ENCODE measurements around the gene ITM2C.

ITM2C gene

GRCh38 chr2:230843132-230843531 lies 21.6 kb upstream of the ITM2C start:
- DNase-seq: no peak
- H3K14ac ChIP-seq (ENCODE audit: low read length): no peak overlapping the region
- H2BK5ac ChIP-seq (ENCODE audit: low read depth, low read length, poor library complexity): no peak overlapping the region
- no peak overlapping the region for H3K27ac ChIP-seq (ENCODE audit: low read depth, low read length)
- H2AK5ac ChIP-seq (ENCODE audit: low read length): no peak overlapping the region
- no peak overlapping the region for H3K23ac ChIP-seq (ENCODE audit: low read length)
- H3K36me3 ChIP-seq (ENCODE audit: control insufficient read depth in 1 of 2, insufficient read depth in 2 of 2, low read length in 2 of 2): no peaks in the 10 kb centered on the region
- no peak overlapping the region for H2BK12ac ChIP-seq (ENCODE audit: low read length)
- H2BK120ac ChIP-seq (ENCODE audit: insufficient read depth, low read length, poor library complexity): no peak overlapping the region
- no peaks in the 10 kb centered on the region for H3K4me1 ChIP-seq (ENCODE audit: control insufficient read depth in 1 of 2, insufficient read depth in 2 of 2, low read length in 2 of 2)
- no peak overlapping the region for H3K4ac ChIP-seq (ENCODE audit: low read depth, low read length)
- no peak overlapping the region for H4K12ac ChIP-seq (ENCODE audit: low read depth, low read length)
- no peak overlapping the region for H4K8ac ChIP-seq (ENCODE audit: low read depth, low read length)
- no peak overlapping the region for H3K18ac ChIP-seq (ENCODE audit: low read length)
- H2AFZ ChIP-seq (ENCODE audit: insufficient read depth, low read length, poor library complexity): no peak overlapping the region
- H3K9ac ChIP-seq (ENCODE audit: low read length): no peak overlapping the region
- no peaks in the 10 kb centered on the region for H3K9me3 ChIP-seq (ENCODE audit: insufficient read depth, low read depth, low read length)
- no peak overlapping the region for H3K4me3 ChIP-seq (ENCODE audit: low read depth, low read length)
- no peak overlapping the region for H4K91ac ChIP-seq (ENCODE audit: low read depth, low read length)
- H3K79me2 ChIP-seq (ENCODE audit: control insufficient read depth, insufficient read depth, low read length, poor library complexity): no peaks in the 10 kb centered on the region
- no peaks in the 10 kb centered on the region for H3K79me1 ChIP-seq (ENCODE audit: low read length)
- no peaks in the 10 kb centered on the region for H3K27me3 ChIP-seq (ENCODE audit: insufficient read depth, low read length)
- no CpG with 5 or more reads among the region's 4 CpGs for WGBS (ENCODE audit: extremely low coverage, insufficient coverage, insufficient read length)
- no peak overlapping the region for H3K4me2 ChIP-seq (ENCODE audit: low read length)

- no CpG with 5 or more reads among the region's 6 CpGs for WGBS (ENCODE audit: extremely low coverage, insufficient coverage, insufficient read length)
- H3K14ac ChIP-seq (ENCODE audit: low read length): no peak overlapping the region
- no peak for DNase-seq
- no peak overlapping the region for H3K4me2 ChIP-seq (ENCODE audit: low read length)
- H3K36me3 ChIP-seq (ENCODE audit: control insufficient read depth in 1 of 2, insufficient read depth in 2 of 2, low read length in 2 of 2): no peaks in the 10 kb centered on the region
- H3K9ac ChIP-seq (ENCODE audit: low read length): no peak overlapping the region
- no peak overlapping the region for H2AFZ ChIP-seq (ENCODE audit: insufficient read depth, low read length, poor library complexity)
- no peak overlapping the region for H3K4ac ChIP-seq (ENCODE audit: low read depth, low read length)
- no peak overlapping the region for H3K18ac ChIP-seq (ENCODE audit: low read length)
- H3K4me3 ChIP-seq (ENCODE audit: low read depth, low read length): no peak overlapping the region
- H2BK120ac ChIP-seq (ENCODE audit: insufficient read depth, low read length, poor library complexity): no peak overlapping the region
- H3K9me3 ChIP-seq (ENCODE audit: insufficient read depth, low read depth, low read length): no peaks in the 10 kb centered on the region
- no peaks in the 10 kb centered on the region for H3K79me2 ChIP-seq (ENCODE audit: control insufficient read depth, insufficient read depth, low read length, poor library complexity)
- H3K79me1 ChIP-seq (ENCODE audit: low read length): no peaks in the 10 kb centered on the region
- no peaks in the 10 kb centered on the region for H3K27me3 ChIP-seq (ENCODE audit: insufficient read depth, low read length)
- H4K12ac ChIP-seq (ENCODE audit: low read depth, low read length): no peak overlapping the region
- H2BK5ac ChIP-seq (ENCODE audit: low read depth, low read length, poor library complexity): no peak overlapping the region
- no peak overlapping the region for H2BK12ac ChIP-seq (ENCODE audit: low read length)
- no peaks in the 10 kb centered on the region for H3K4me1 ChIP-seq (ENCODE audit: control insufficient read depth in 1 of 2, insufficient read depth in 2 of 2, low read length in 2 of 2)
- no peak overlapping the region for H3K23ac ChIP-seq (ENCODE audit: low read length)
- H2AK5ac ChIP-seq (ENCODE audit: low read length): no peak overlapping the region
- H3K27ac ChIP-seq (ENCODE audit: low read depth, low read length): no peak overlapping the region
- no peak overlapping the region for H4K91ac ChIP-seq (ENCODE audit: low read depth, low read length)
- no peak overlapping the region for H4K8ac ChIP-seq (ENCODE audit: low read depth, low read length)
These were observed 18.4 kb upstream of the ITM2C start for GRCh38 chr2:230846360-230846759.

- peak; percentile 84 to 96 for DNase-seq
- no peaks in the 10 kb centered on the region for H3K79me1 ChIP-seq (ENCODE audit: low read length)
- no peak overlapping the region for H4K8ac ChIP-seq (ENCODE audit: low read depth, low read length)
- no peaks in the 10 kb centered on the region for H3K36me3 ChIP-seq (ENCODE audit: control insufficient read depth in 1 of 2, insufficient read depth in 2 of 2, low read length in 2 of 2)
- H4K12ac ChIP-seq (ENCODE audit: low read depth, low read length): no peak overlapping the region
- H4K91ac ChIP-seq (ENCODE audit: low read depth, low read length): no peak overlapping the region
- H2AK5ac ChIP-seq (ENCODE audit: low read length): no peak overlapping the region
- H3K9me3 ChIP-seq (ENCODE audit: insufficient read depth, low read depth, low read length): no peaks in the 10 kb centered on the region
- H3K27ac ChIP-seq (ENCODE audit: low read depth, low read length): no peak overlapping the region
- no peak overlapping the region for H3K9ac ChIP-seq (ENCODE audit: low read length)
- H3K4ac ChIP-seq (ENCODE audit: low read depth, low read length): no peak overlapping the region
- H2BK5ac ChIP-seq (ENCODE audit: low read depth, low read length, poor library complexity): no peak overlapping the region
- H3K14ac ChIP-seq (ENCODE audit: low read length): no peak overlapping the region
- H3K27me3 ChIP-seq (ENCODE audit: insufficient read depth, low read length): no peaks in the 10 kb centered on the region
- H3K23ac ChIP-seq (ENCODE audit: low read length): no peak overlapping the region
- no peak overlapping the region for H3K4me3 ChIP-seq (ENCODE audit: low read depth, low read length)
- no CpG with 5 or more reads among the region's 32 CpGs for WGBS (ENCODE audit: extremely low coverage, insufficient coverage, insufficient read length)
- no peak overlapping the region for H2BK120ac ChIP-seq (ENCODE audit: insufficient read depth, low read length, poor library complexity)
- peak overlapping the region; percentile 18 for H3K4me2 ChIP-seq (ENCODE audit: low read length)
- H3K4me1 ChIP-seq (ENCODE audit: control insufficient read depth in 1 of 2, insufficient read depth in 2 of 2, low read length in 2 of 2): no peaks in the 10 kb centered on the region
- H3K79me2 ChIP-seq (ENCODE audit: control insufficient read depth, insufficient read depth, low read length, poor library complexity): no peaks in the 10 kb centered on the region
- peak overlapping the region; percentile 67 for H2AFZ ChIP-seq (ENCODE audit: insufficient read depth, low read length, poor library complexity)
- H2BK12ac ChIP-seq (ENCODE audit: low read length): no peak overlapping the region
- no peak overlapping the region for H3K18ac ChIP-seq (ENCODE audit: low read length)
These were observed 16.8 kb upstream of the ITM2C start for GRCh38 chr2:230847883-230848388.

- H3K79me2 ChIP-seq (ENCODE audit: control insufficient read depth, insufficient read depth, low read length, poor library complexity): no peaks in the 10 kb centered on the region
- no peak overlapping the region for H3K23ac ChIP-seq (ENCODE audit: low read length)
These were observed 14.9 kb upstream of the ITM2C start for GRCh38 chr2:230849633-230850357.

More at GRCh38 chr2:230849633-230850357, 14.9 kb upstream of the ITM2C start:
- H2BK12ac ChIP-seq (ENCODE audit: low read length): no peak overlapping the region
- no peak overlapping the region for H2AK5ac ChIP-seq (ENCODE audit: low read length)
- no peak overlapping the region for H2BK120ac ChIP-seq (ENCODE audit: insufficient read depth, low read length, poor library complexity)
- no peak overlapping the region for H3K27ac ChIP-seq (ENCODE audit: low read depth, low read length)
- no peak overlapping the region for H4K91ac ChIP-seq (ENCODE audit: low read depth, low read length)
- H3K14ac ChIP-seq (ENCODE audit: low read length): no peak overlapping the region
- H3K4ac ChIP-seq (ENCODE audit: low read depth, low read length): no peak overlapping the region
- no CpG with 5 or more reads among the region's 40 CpGs for whole genome bisulfite sequencing (ENCODE audit: extremely low coverage, insufficient coverage, insufficient read length)
- DNase-seq: peak; percentile 71 to 83
- H3K27me3 ChIP-seq (ENCODE audit: insufficient read depth, low read length): no peaks in the 10 kb centered on the region
- H3K4me1 ChIP-seq (ENCODE audit: control insufficient read depth in 1 of 2, insufficient read depth in 2 of 2, low read length in 2 of 2): no peaks in the 10 kb centered on the region
- H3K4me3 ChIP-seq (ENCODE audit: low read depth, low read length): no peak overlapping the region
- no peak overlapping the region for H3K18ac ChIP-seq (ENCODE audit: low read length)
- H3K9me3 ChIP-seq (ENCODE audit: insufficient read depth, low read depth, low read length): no peaks in the 10 kb centered on the region
- H2BK5ac ChIP-seq (ENCODE audit: low read depth, low read length, poor library complexity): no peak overlapping the region
- H2AFZ ChIP-seq (ENCODE audit: insufficient read depth, low read length, poor library complexity): no peak overlapping the region
- H4K8ac ChIP-seq (ENCODE audit: low read depth, low read length): no peak overlapping the region
- H3K4me2 ChIP-seq (ENCODE audit: low read length): no peak overlapping the region
- no peak overlapping the region for H4K12ac ChIP-seq (ENCODE audit: low read depth, low read length)
- no peaks in the 10 kb centered on the region for H3K36me3 ChIP-seq (ENCODE audit: control insufficient read depth in 1 of 2, insufficient read depth in 2 of 2, low read length in 2 of 2)
- no peak overlapping the region for H3K9ac ChIP-seq (ENCODE audit: low read length)
- H3K79me1 ChIP-seq (ENCODE audit: low read length): no peaks in the 10 kb centered on the region

Measured in trophoblast cell (in vitro differentiated cells and primary cell).